ENCODE data around the gene NRL. TPM values are rescaled to one million over a fixed set of nuclear protein-coding genes. Genes with fewer than 3 reads are reported as not detected.

NRL gene
- total RNA-seq, 4 donors from 2014 or later, result 0.79 to 4.5 (median 3.3) TPM

DNA sequence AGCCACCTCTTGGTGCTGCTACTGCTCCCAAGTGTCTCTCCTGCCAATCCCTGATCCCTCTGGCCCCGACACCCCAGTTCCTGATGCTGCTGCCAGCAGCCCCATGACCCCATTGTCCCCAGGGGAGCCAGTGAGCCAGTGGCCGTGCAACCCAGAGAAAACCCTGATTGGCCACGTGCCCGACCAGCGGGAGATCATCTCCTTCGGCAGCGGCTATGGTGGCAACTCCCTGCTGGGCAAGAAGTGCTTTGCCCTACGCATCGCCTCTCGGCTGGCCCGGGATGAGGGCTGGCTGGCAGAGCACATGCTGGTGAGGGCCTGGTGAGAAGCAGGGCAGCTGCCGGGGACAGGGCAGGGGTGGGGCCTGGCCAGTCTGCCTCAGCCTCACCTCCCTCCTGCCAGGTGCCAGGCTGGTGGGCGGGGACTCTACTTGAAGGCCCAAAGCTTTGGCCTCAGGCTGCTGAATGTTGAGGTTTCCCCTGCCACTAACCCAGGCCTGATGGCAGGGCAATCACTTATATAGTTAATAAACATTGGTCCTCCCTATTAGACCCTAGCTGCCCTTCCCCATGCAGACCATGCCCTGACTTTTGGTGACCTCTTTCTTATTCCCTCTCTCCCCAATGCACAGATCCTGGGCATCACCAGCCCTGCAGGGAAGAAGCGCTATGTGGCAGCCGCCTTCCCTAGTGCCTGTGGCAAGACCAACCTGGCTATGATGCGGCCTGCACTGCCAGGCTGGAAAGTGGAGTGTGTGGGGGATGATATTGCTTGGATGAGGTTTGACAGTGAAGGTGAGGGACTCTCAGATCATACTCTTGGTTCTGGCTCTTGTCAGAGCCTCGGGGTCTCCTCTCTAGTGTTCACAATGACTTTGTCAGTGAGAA, 15.6 kb downstream of the NRL start:
- 82 to 89% methylated on average over 5 of the region's 17 CpGs for WGBS, 2 donors
- Histone ChIP-seq H3K4me1 (peaks cover 11 to 14% (median 12%) of the 10 kb centered on the region in 3 donors), H3K36me3 (peaks cover 0 to 60% (median 6%) of the 10 kb centered on the region in 3 donors), H3K9me3 (no peaks in the 10 kb centered on the region), H3K27ac (no peak overlapping the region), H3K27me3 (no peaks in the 10 kb centered on the region), H3K4me3 (no peak overlapping the region)
- intact Hi-C loops (cut with DNase I), result no loop called here
- TF ChIP-seq, protein P1, sequence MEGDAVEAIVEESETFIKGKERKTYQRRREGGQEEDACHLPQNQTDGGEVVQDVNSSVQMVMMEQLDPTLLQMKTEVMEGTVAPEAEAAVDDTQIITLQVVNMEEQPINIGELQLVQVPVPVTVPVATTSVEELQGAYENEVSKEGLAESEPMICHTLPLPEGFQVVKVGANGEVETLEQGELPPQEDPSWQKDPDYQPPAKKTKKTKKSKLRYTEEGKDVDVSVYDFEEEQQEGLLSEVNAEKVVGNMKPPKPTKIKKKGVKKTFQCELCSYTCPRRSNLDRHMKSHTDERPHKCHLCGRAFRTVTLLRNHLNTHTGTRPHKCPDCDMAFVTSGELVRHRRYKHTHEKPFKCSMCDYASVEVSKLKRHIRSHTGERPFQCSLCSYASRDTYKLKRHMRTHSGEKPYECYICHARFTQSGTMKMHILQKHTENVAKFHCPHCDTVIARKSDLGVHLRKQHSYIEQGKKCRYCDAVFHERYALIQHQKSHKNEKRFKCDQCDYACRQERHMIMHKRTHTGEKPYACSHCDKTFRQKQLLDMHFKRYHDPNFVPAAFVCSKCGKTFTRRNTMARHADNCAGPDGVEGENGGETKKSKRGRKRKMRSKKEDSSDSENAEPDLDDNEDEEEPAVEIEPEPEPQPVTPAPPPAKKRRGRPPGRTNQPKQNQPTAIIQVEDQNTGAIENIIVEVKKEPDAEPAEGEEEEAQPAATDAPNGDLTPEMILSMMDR (IDR thresholded peaks at IDR 0.05), result no peak
- no peak for TF ChIP-seq POLR2A (IDR thresholded peaks at IDR 0.05)
- DNase-seq, result no peak

DNA sequence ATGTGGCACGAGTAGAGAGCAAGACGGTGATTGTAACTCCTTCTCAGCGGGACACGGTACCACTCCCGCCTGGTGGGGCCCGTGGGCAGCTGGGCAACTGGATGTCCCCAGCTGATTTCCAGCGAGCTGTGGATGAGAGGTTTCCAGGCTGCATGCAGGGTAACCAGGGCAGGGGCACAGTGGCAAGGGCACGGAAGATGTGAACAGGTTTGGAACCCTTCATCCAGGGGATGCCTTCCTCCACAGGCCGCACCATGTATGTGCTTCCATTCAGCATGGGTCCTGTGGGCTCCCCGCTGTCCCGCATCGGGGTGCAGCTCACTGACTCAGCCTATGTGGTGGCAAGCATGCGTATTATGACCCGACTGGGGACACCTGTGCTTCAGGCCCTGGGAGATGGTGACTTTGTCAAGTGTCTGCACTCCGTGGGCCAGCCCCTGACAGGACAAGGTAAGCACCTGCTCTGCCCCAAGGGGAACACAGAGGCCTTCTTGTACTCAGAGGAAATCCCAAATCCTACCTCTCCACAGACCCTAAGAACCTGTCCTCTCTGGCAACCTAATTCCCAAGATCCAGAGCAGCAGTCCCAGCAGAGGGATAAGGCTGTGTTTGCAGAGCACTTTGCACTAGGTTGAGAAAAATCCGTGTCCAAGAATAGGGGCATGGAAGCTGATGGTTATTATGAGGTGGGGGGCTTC, 16.4 kb downstream of the NRL start:
- H3K27me3 ChIP-seq, result no peaks in the 10 kb centered on the region
- WGBS, 2 donors, result 74 to 93% methylated on average over 4 to 8 of the region's 16 CpGs
- H3K4me3 ChIP-seq, result no peak overlapping the region
- intact Hi-C loops (cut with DNase I), result no loop called here
- TF ChIP-seq, protein P1 (IDR thresholded peaks at IDR 0.05), result no peak
- no peak for TF ChIP-seq POLR2A (IDR thresholded peaks at IDR 0.05)
- peaks cover 15 to 20% (median 19%) of the 10 kb centered on the region in 3 donors for H3K4me1 ChIP-seq
- H3K9me3 ChIP-seq, result no peaks in the 10 kb centered on the region
- peaks cover 0 to 53% (median 6%) of the 10 kb centered on the region in 3 donors for H3K36me3 ChIP-seq
- DNase-seq, result no peak
- no peak overlapping the region for H3K27ac ChIP-seq

DNA sequence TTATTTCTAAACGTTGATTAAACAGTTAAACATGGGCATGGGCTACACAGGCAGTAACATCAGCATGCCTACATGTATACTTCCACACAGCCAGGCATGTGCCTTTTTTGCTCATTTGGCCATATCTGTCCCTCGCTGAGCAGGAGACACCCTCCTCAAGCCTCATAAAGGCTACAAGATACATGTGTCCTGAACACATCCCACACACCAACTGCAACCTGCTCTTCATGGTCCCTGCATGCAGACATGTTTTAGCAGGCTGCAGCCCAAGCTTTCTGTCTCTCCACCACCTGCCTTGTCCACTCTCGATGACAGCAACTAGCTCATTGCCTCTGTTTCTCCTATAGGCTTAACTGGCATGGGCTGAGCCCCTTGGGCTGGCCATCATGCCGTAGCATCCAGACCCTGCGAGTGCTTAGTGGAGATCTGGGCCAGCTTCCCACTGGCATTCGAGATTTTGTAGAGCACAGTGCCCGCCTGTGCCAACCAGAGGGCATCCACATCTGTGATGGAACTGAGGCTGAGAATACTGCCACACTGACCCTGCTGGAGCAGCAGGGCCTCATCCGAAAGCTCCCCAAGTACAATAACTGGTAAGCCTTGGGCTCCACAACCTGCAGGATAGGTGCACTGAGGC, 18.1 kb downstream of the NRL start:
- Histone ChIP-seq H3K27me3 (no peaks in the 10 kb centered on the region), H3K9me3 (no peaks in the 10 kb centered on the region), H3K4me1 (peaks cover 18 to 30% (median 21%) of the 10 kb centered on the region in 3 donors), H3K36me3 (peaks cover 0 to 42% (median 0%) of the 10 kb centered on the region in 3 donors), H3K4me3 (no peak overlapping the region), H3K27ac (no peak overlapping the region)
- intact Hi-C loops (cut with DNase I), result no loop called here
- 87 to 91% methylated on average over 3 to 4 of the region's 8 CpGs for WGBS, 2 donors
- no peak for DNase-seq
- TF ChIP-seq, protein P1 (IDR thresholded peaks at IDR 0.05), result no peak
- no peak for TF ChIP-seq POLR2A (IDR thresholded peaks at IDR 0.05)

DNA sequence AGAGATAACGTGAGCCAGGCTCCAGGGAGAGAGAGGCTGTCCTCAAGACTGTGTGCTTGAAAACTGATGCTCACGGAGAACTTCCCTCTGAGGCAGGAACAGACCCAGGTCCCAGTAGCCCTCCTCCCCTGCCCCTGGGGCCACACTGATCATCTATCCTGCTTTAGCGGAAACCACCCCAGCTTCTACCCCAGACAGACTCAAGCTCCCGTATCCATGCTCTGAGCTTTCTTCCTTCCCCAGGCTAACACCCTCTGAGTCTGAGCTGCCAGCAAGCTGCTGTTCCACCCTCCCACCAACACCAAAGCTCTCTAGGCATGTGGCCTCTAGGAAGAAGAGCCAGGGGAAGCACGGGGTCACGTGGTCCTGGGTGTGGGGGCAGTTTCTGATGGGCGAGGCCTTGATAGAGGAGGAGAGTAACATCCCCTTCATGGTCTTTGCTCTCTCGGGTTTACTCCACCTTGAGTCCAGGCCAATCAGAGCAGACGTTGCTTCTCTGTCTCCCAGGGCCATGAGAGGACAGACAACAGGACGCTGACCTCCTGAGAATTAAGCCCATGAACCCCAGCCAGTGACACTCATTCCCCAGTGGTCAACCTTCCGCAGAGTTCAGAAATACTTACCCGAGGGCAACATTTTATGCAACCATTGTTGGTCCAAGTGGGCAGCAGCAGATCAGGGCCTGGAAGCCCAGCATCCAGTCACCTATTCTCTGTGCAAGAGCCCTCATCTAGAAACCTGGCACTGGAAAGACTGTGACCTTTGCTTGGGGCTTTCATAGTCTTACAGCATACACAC, 19.3 kb downstream of the NRL start:
- H3K27ac ChIP-seq, result peak overlapping the region; percentile 96 to 98 (median 98)
- TF ChIP-seq POLR2A (IDR thresholded peaks at IDR 0.05), result peak in 1 of 4 donors; percentile 26
- TF ChIP-seq, protein P1 (IDR thresholded peaks at IDR 0.05), result no peak
- intact Hi-C loops (cut with DNase I), result no loop called here
- no peaks in the 10 kb centered on the region for H3K27me3 ChIP-seq
- WGBS, 2 donors, result 52 to 62% methylated on average over 7 to 9 of the region's 12 CpGs
- H3K4me3 ChIP-seq, result peak overlapping the region; percentile 90 to 96 (median 94)
- H3K4me1 ChIP-seq, result peaks cover 18 to 30% (median 21%) of the 10 kb centered on the region in 3 donors
- peaks cover 0 to 30% (median 0%) of the 10 kb centered on the region in 3 donors for H3K36me3 ChIP-seq
- H3K9me3 ChIP-seq, result no peaks in the 10 kb centered on the region
- no peak for DNase-seq
